ENCODE measurements around the gene LGALS9. TPM values are rescaled to one million over a fixed set of nuclear protein-coding genes. Genes with fewer than 3 reads are reported as not detected.
"Not testable (repeated sequence)": the region's sequence is repeated elsewhere in the genome, so short reads cannot be mapped to it uniquely, and the experiment has no call there.

LGALS9 gene
- polyA plus RNA-seq, 1 donor (not counting 4 experiments of a cell fraction or from before 2014, with no cell fraction given), result 0.94 TPM

- H3K36me3 ChIP-seq (ENCODE audit: control insufficient read depth in 2 of 2, extremely low read depth in 1 of 2, insufficient read depth in 2 of 2, low read length in 2 of 2); FAIRE-seq; H3K4me1 ChIP-seq (ENCODE audit: control insufficient read depth, extremely low read depth, insufficient read depth, low read length); H3K27me3 ChIP-seq (ENCODE audit: control insufficient read depth, extremely low read depth, insufficient read depth, low read length); H3K9me1 ChIP-seq (ENCODE audit: control insufficient read depth, extremely low read depth, insufficient read depth, low read length); dilution Hi-C loops (cut with MboI; ENCODE audit: extremely low pct_ligation_motif_present, low sequenced_read_pairs); H3K9ac ChIP-seq (ENCODE audit: control insufficient read depth, extremely low read depth, insufficient read depth, low read length); H2AFZ ChIP-seq (ENCODE audit: control insufficient read depth, low read length); H3K79me2 ChIP-seq (ENCODE audit: control insufficient read depth, insufficient read depth, low read length); H4K20me1 ChIP-seq (ENCODE audit: control insufficient read depth, extremely low read depth, insufficient read depth, low read length); H3K9me3 ChIP-seq (ENCODE audit: control insufficient read depth, low read depth, low read length); H3K4me3 ChIP-seq (ENCODE audit: control insufficient read depth in 2 of 3, extremely low read depth in 1 of 3, insufficient read depth in 2 of 3, low read depth in 1 of 3, low read length in 3 of 3); H3K27ac ChIP-seq (ENCODE audit: control insufficient read depth, insufficient read depth, low read length); H3K4me2 ChIP-seq (ENCODE audit: control insufficient read depth, extremely low read depth, insufficient read depth, low read depth, low read length); DNase-seq (ENCODE audit: low read depth, low spot score): not testable (repeated sequence)
Observed at GRCh38 chr17:27638415-27638914, 7.5 kb downstream of the LGALS9 start.

DNA sequence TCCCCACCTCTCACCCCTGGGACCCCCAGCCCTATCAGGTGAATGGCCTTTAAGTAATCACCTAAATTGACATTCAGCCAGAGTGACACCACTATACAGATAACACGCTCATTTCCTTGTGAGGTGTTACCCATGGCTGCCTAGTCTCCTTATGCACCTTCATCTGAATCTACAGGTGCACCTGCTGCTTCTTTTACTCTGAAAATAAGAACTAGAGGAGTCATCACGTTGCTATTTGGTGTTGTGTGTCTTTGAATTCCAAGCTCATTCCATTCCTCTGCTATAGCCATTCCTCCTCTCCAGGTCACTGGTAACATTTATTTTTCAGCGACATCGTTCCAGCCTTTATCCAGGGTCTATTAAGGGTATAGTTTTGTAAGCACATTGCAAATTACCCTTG, 9.8 kb downstream of the LGALS9 start:
- no peaks in the 10 kb centered on the region for H3K9me1 ChIP-seq (ENCODE audit: control insufficient read depth, extremely low read depth, insufficient read depth, low read length)
- H3K4me2 ChIP-seq (ENCODE audit: control insufficient read depth, extremely low read depth, insufficient read depth, low read depth, low read length), result no peak overlapping the region
- TF ChIP-seq, protein P1, sequence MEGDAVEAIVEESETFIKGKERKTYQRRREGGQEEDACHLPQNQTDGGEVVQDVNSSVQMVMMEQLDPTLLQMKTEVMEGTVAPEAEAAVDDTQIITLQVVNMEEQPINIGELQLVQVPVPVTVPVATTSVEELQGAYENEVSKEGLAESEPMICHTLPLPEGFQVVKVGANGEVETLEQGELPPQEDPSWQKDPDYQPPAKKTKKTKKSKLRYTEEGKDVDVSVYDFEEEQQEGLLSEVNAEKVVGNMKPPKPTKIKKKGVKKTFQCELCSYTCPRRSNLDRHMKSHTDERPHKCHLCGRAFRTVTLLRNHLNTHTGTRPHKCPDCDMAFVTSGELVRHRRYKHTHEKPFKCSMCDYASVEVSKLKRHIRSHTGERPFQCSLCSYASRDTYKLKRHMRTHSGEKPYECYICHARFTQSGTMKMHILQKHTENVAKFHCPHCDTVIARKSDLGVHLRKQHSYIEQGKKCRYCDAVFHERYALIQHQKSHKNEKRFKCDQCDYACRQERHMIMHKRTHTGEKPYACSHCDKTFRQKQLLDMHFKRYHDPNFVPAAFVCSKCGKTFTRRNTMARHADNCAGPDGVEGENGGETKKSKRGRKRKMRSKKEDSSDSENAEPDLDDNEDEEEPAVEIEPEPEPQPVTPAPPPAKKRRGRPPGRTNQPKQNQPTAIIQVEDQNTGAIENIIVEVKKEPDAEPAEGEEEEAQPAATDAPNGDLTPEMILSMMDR (optimal IDR thresholded peaks at IDR 0.05 in 1 of 3, IDR thresholded peaks at IDR 0.05 in 1 of 3, conservative IDR thresholded peaks at IDR 0.05 in 1 of 3; ENCODE audit: extremely low read depth in 1 of 3, insufficient read depth in 2 of 3, low read length in 3 of 3), result no peak
- TF ChIP-seq EZH2 (IDR thresholded peaks at IDR 0.05; ENCODE audit: low read length), result no peak
- no peaks in the 10 kb centered on the region for H3K36me3 ChIP-seq (ENCODE audit: control insufficient read depth in 2 of 2, extremely low read depth in 1 of 2, insufficient read depth in 2 of 2, low read length in 2 of 2)
- no peaks in the 10 kb centered on the region for H3K27me3 ChIP-seq (ENCODE audit: control insufficient read depth, extremely low read depth, insufficient read depth, low read length)
- H3K9me3 ChIP-seq (ENCODE audit: control insufficient read depth, low read depth, low read length), result no peaks in the 10 kb centered on the region
- FAIRE-seq, result no peak
- no peak overlapping the region for H2AFZ ChIP-seq (ENCODE audit: control insufficient read depth, low read length)
- no peak for DNase-seq (ENCODE audit: low read depth, low spot score)
- no peaks in the 10 kb centered on the region for H3K79me2 ChIP-seq (ENCODE audit: control insufficient read depth, insufficient read depth, low read length)
- dilution Hi-C loops (cut with MboI; ENCODE audit: extremely low pct_ligation_motif_present, low sequenced_read_pairs), result no loop called here
- no peak overlapping the region for H3K4me3 ChIP-seq (ENCODE audit: control insufficient read depth in 2 of 3, extremely low read depth in 1 of 3, insufficient read depth in 2 of 3, low read depth in 1 of 3, low read length in 3 of 3)
- H3K4me1 ChIP-seq (ENCODE audit: control insufficient read depth, extremely low read depth, insufficient read depth, low read length), result peaks cover 4% of the 10 kb centered on the region
- H4K20me1 ChIP-seq (ENCODE audit: control insufficient read depth, extremely low read depth, insufficient read depth, low read length), result no peaks in the 10 kb centered on the region
- H3K9ac ChIP-seq (ENCODE audit: control insufficient read depth, extremely low read depth, insufficient read depth, low read length), result no peak overlapping the region
- no peak overlapping the region for H3K27ac ChIP-seq (ENCODE audit: control insufficient read depth, insufficient read depth, low read length)

DNA sequence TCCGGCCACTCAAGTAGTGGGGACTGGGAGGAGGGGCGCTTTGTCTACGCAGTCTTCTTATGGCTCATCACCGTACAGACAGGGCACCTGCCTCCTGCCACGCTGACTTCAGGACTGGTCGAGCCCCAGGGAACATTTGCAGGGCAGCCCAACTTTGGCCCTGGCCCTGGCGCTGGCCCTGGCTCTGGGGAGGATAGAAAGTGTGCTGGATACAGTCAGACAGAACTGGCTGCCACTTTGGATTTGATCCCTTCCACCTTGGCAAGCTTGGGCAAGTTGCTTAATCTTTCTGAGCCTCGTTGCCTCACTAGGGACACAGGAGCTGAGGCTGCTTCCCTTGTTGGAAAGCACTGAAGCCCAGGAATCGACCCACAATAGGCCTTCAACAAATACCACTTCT, 13.6 kb downstream of the LGALS9 start:
- DNase-seq (ENCODE audit: low read depth, low spot score) (no peak), FAIRE-seq (no peak)
- Histone ChIP-seq H3K79me2 (ENCODE audit: control insufficient read depth, insufficient read depth, low read length) (no peaks in the 10 kb centered on the region), H3K9me3 (ENCODE audit: control insufficient read depth, low read depth, low read length) (no peaks in the 10 kb centered on the region), H3K27me3 (ENCODE audit: control insufficient read depth, extremely low read depth, insufficient read depth, low read length) (no peaks in the 10 kb centered on the region), H3K27ac (ENCODE audit: control insufficient read depth, insufficient read depth, low read length) (no peak overlapping the region), H3K4me3 (ENCODE audit: control insufficient read depth in 2 of 3, extremely low read depth in 1 of 3, insufficient read depth in 2 of 3, low read depth in 1 of 3, low read length in 3 of 3) (no peak overlapping the region), H3K4me1 (ENCODE audit: control insufficient read depth, extremely low read depth, insufficient read depth, low read length) (peaks cover 6% of the 10 kb centered on the region), H3K9ac (ENCODE audit: control insufficient read depth, extremely low read depth, insufficient read depth, low read length) (no peak overlapping the region), H2AFZ (ENCODE audit: control insufficient read depth, low read length) (no peak overlapping the region), H4K20me1 (ENCODE audit: control insufficient read depth, extremely low read depth, insufficient read depth, low read length) (no peaks in the 10 kb centered on the region), H3K36me3 (ENCODE audit: control insufficient read depth in 2 of 2, extremely low read depth in 1 of 2, insufficient read depth in 2 of 2, low read length in 2 of 2) (no peaks in the 10 kb centered on the region), H3K4me2 (ENCODE audit: control insufficient read depth, extremely low read depth, insufficient read depth, low read depth, low read length) (no peak overlapping the region), H3K9me1 (ENCODE audit: control insufficient read depth, extremely low read depth, insufficient read depth, low read length) (no peaks in the 10 kb centered on the region)
- TF ChIP-seq EZH2 (IDR thresholded peaks at IDR 0.05; ENCODE audit: low read length), result no peak
- TF ChIP-seq, protein P1 (optimal IDR thresholded peaks at IDR 0.05 in 1 of 3, IDR thresholded peaks at IDR 0.05 in 1 of 3, conservative IDR thresholded peaks at IDR 0.05 in 1 of 3; ENCODE audit: extremely low read depth in 1 of 3, insufficient read depth in 2 of 3, low read length in 3 of 3), result no peak
- dilution Hi-C loops (cut with MboI; ENCODE audit: extremely low pct_ligation_motif_present, low sequenced_read_pairs), result no loop called here

Measured in keratinocyte (primary cell).